Ascending aorta (tissue), 2 donors: ENCODE measurements around the gene CCL21. TPM values are rescaled to one million over a fixed set of nuclear protein-coding genes. Genes with fewer than 3 reads are reported as not detected.

Experiments
- DNase-seq, 2 donors: peaks; one replicate each; pipeline ENCODE4 v3.0.0-alpha.2; 2019; ENCODE audit warnings: low spot score in 2 of 2
- H3K27ac ChIP-seq, 2 donors: fragments of 200-600 bp; sonication (generic); one replicate each; pipeline ENCODE4 v1.5.1; 2016 to 2017; ENCODE audit warnings: mild to moderate bottlenecking in 1 of 2
- H3K27me3 ChIP-seq: fragments of 200-600 bp; sonication (generic); one replicate; pipeline ENCODE4 v1.5.1; 2017
- H3K36me3 ChIP-seq, 2 donors: fragments of 200-600 bp; sonication (generic); one replicate each; pipeline ENCODE4 v1.5.1; 2016
- H3K4me1 ChIP-seq, 2 donors: fragments of 200-600 bp; sonication (generic); one replicate each; pipeline ENCODE4 v1.5.1; 2016 to 2017; ENCODE audit warnings: mild to moderate bottlenecking in 1 of 2
- H3K4me3 ChIP-seq, 2 donors: fragments of 200-600 bp; sonication (generic); one replicate each; pipeline ENCODE4 v1.5.1; 2016 to 2017; ENCODE audit warnings: mild to moderate bottlenecking in 1 of 2
- H3K9me3 ChIP-seq, 2 donors: fragments of 200-600 bp; sonication (generic); one replicate each; pipeline ENCODE4 v1.5.1; 2016
- intact Hi-C: fragments of 100-400 bp; cut with DNase I; formaldehyde crosslinking; loops from one replicate; pipeline ENCODE4 v1.15.1; 2023
- total RNA-seq: library from RNA; depleted of rRNA; stranded (reverse); fragments of >200 nt; gene quantifications from one replicate; pipeline ENCODE4 v1.1.0, GENCODE V29; 2016
- TF ChIP-seq, protein P1 (sequence below), 3 experiments: fragments of 200-600 bp in 2 of 3; fragments of 450-650 bp in 1 of 3; sonication (generic) in 2 of 3; IDR thresholded peaks; one replicate each; pipeline ENCODE4 v1.5.1; 2016 to 2019; ENCODE audit warnings: antibody characterized with exemption in 3 of 3, mild to moderate bottlenecking in 1 of 3, moderate library complexity in 1 of 3

Gene CCL21
- total RNA-seq, 1 donor from 2014 or later: 7.9 TPM

GRCh38 chr9:34689512-34689911 lies 20.4 kb downstream of the CCL21 start:
- DNase-seq: no peak

GRCh38 chr9:34689116-34689470 lies 20.8 kb downstream of the CCL21 start:
- intact Hi-C loops: no loop called here

More at GRCh38 chr9:34689512-34689911, 20.4 kb downstream of the CCL21 start:
- Histone ChIP-seq H3K4me1 (no peaks in the 10 kb centered on the region), H3K36me3 (no peaks in the 10 kb centered on the region), H3K9me3 (no peaks in the 10 kb centered on the region), H3K27ac (no peak overlapping the region), H3K4me3 (no peak overlapping the region), H3K27me3 (no peaks in the 10 kb centered on the region)
- intact Hi-C loops: no loop called here
- TF ChIP-seq, protein P1, sequence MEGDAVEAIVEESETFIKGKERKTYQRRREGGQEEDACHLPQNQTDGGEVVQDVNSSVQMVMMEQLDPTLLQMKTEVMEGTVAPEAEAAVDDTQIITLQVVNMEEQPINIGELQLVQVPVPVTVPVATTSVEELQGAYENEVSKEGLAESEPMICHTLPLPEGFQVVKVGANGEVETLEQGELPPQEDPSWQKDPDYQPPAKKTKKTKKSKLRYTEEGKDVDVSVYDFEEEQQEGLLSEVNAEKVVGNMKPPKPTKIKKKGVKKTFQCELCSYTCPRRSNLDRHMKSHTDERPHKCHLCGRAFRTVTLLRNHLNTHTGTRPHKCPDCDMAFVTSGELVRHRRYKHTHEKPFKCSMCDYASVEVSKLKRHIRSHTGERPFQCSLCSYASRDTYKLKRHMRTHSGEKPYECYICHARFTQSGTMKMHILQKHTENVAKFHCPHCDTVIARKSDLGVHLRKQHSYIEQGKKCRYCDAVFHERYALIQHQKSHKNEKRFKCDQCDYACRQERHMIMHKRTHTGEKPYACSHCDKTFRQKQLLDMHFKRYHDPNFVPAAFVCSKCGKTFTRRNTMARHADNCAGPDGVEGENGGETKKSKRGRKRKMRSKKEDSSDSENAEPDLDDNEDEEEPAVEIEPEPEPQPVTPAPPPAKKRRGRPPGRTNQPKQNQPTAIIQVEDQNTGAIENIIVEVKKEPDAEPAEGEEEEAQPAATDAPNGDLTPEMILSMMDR (IDR thresholded peaks at IDR 0.05): no peak

GRCh38 chr9:34688329-34689115 lies 21.4 kb downstream of the CCL21 start:
- Histone ChIP-seq H3K4me1 (no peaks in the 10 kb centered on the region), H3K4me3 (no peak overlapping the region), H3K27me3 (no peaks in the 10 kb centered on the region), H3K36me3 (no peaks in the 10 kb centered on the region), H3K27ac (no peak overlapping the region), H3K9me3 (no peaks in the 10 kb centered on the region)
- TF ChIP-seq, protein P1 (IDR thresholded peaks at IDR 0.05): no peak
- no peak for DNase-seq
- intact Hi-C loops: no loop called here

More at GRCh38 chr9:34689116-34689470, 20.8 kb downstream of the CCL21 start:
- no peak for DNase-seq
- no peak overlapping the region for H3K4me3 ChIP-seq
- H3K36me3 ChIP-seq: no peaks in the 10 kb centered on the region
- no peak overlapping the region for H3K27ac ChIP-seq
- H3K4me1 ChIP-seq: no peaks in the 10 kb centered on the region
- TF ChIP-seq, protein P1 (IDR thresholded peaks at IDR 0.05): no peak
- no peaks in the 10 kb centered on the region for H3K9me3 ChIP-seq
- H3K27me3 ChIP-seq: no peaks in the 10 kb centered on the region

GRCh38 chr9:34687276-34688030 lies 22.5 kb downstream of the CCL21 start:
- Histone ChIP-seq H3K4me3 (no peak overlapping the region), H3K27ac (no peak overlapping the region), H3K9me3 (no peaks in the 10 kb centered on the region), H3K4me1 (no peaks in the 10 kb centered on the region), H3K27me3 (no peaks in the 10 kb centered on the region), H3K36me3 (no peaks in the 10 kb centered on the region)
- TF ChIP-seq, protein P1 (IDR thresholded peaks at IDR 0.05): no peak
- DNase-seq: no peak
- intact Hi-C loops: no loop called here

DNA sequence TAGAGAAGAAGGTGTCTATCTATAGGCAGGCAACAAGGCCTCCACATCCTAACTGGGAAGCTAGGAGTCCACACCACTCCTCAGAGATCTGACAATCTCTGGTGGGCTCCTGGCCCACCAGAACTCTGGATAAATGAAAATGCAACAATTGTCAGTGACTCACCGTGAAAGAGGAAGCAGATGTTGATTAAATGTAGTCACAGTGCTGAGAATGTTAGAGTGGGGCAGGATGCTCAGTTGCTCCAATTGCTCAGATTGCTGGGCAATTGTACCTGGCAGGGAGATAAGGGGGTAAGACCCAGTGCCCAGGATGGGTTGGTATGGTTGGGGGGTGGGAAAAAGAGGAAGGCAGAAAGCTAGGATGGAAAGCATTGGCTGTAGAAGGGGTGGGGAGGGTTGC lies 23.2 kb downstream of the CCL21 start:
- Histone ChIP-seq H3K27me3 (no peaks in the 10 kb centered on the region), H3K4me1 (no peaks in the 10 kb centered on the region), H3K4me3 (no peak overlapping the region), H3K36me3 (no peaks in the 10 kb centered on the region), H3K27ac (no peak overlapping the region), H3K9me3 (no peaks in the 10 kb centered on the region)
- no peak for DNase-seq
- intact Hi-C loops: no loop called here
- TF ChIP-seq, protein P1 (IDR thresholded peaks at IDR 0.05): no peak
